GM10248 (cell line): ENCODE results near the gene CFHR3.
"Not testable (repeated sequence)": the region's sequence is repeated elsewhere in the genome, so short reads cannot be mapped to it uniquely, and the experiment has no call there.

ENCODE experiments used
- CTCF ChIA-PET: fragments of 300-600 bp; sonication (Branson Sonifier 250); formaldehyde crosslinking; extraction: SDS; loops from one replicate; lab custom pipeline; 2021; ENCODE audit warnings: antibody characterized with exemption; lab: Yijun Ruan, JAX
- POLR2A ChIA-PET: fragments of 350-650 bp; sonication (Branson Sonifier 250); formaldehyde crosslinking; extraction: SDS; loops from one replicate; lab custom pipeline; 2020; ENCODE audit warnings: antibody characterized with exemption; lab: Yijun Ruan, JAX
- DNase-seq: peaks from one replicate; pipeline ENCODE4 v3.0.0; 2012; ENCODE audit errors: extremely low spot score
- TF ChIP-seq, protein P1 (sequence below): IDR thresholded peaks from 2 replicates; pipeline ENCODE4 v1.5.1; 2012; ENCODE audit warnings: mild to moderate bottlenecking, low read depth; ENCODE audit errors: extremely low read depth, missing control alignments, control extremely low read depth

CFHR3 gene

DNA sequence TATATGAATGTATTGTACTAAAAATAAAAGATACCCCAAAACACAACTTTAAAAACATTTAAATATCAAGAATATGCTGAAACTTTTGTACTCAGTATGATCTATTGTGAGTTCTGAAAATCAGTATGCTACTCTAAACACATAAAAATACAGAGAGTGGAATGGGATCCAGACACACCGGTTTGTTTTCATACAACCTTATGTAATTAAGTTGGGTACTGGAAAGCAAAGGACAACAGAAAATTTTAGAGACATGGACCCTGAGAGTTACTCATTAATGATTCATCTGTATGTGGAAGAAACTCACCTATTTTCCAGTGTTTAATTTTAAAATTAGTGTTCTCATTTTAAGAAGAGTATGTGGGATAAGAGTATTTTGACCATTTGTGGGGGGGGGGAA lies 927 bp upstream of the CFHR3 start:
- ChIA-PET POLR2A (no interaction called here), CTCF (no interaction called here)
- TF ChIP-seq, protein P1, sequence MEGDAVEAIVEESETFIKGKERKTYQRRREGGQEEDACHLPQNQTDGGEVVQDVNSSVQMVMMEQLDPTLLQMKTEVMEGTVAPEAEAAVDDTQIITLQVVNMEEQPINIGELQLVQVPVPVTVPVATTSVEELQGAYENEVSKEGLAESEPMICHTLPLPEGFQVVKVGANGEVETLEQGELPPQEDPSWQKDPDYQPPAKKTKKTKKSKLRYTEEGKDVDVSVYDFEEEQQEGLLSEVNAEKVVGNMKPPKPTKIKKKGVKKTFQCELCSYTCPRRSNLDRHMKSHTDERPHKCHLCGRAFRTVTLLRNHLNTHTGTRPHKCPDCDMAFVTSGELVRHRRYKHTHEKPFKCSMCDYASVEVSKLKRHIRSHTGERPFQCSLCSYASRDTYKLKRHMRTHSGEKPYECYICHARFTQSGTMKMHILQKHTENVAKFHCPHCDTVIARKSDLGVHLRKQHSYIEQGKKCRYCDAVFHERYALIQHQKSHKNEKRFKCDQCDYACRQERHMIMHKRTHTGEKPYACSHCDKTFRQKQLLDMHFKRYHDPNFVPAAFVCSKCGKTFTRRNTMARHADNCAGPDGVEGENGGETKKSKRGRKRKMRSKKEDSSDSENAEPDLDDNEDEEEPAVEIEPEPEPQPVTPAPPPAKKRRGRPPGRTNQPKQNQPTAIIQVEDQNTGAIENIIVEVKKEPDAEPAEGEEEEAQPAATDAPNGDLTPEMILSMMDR = no peak
- DNase-seq = no peak

DNA sequence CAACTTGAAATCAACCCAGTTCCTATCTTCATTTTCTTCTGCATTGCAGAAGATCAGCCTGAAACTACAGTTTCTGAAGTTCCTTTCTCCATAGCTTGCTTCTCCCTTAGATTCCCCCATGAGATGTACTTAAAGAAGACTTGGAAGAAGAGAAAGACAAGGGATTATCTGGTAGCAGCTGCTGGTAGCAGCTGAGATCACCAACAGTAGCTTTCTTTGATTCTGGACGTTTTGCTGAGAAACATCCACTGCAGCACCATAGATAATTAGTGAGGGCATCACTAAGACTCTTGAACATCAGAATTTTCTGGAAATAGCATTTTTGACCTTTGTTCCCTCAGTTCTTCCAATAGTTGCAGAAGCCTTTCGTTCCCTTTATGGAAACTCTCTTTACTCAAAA lies 465 bp upstream of the CFHR3 start:
- DNase-seq = no peak
- POLR2A ChIA-PET = no interaction called here
- TF ChIP-seq, protein P1 = no peak
- CTCF ChIA-PET = no interaction called here

DNA sequence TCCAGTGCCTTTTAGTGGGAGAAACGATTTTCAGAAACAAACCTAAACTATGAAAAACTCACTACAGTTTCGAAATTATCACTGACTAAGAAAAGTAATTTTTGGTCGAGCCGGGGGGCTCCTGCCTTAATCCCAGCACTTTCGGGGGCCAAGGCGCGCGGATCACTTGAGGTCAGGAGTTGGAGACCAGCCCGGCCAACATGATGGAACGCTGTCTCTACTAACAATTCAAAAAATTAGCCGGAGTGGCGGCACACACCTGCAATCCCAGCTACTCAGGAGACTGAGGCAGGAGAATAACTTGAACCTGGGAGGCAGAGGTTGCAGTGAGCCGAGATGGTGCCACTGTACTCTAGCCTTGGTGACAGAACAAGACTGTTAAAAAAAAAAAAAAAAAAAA lies 3.0 kb downstream of the CFHR3 start:
- ChIA-PET CTCF (no interaction called here), POLR2A (no interaction called here)
- DNase-seq = no peak
- TF ChIP-seq, protein P1 = no peak

DNA sequence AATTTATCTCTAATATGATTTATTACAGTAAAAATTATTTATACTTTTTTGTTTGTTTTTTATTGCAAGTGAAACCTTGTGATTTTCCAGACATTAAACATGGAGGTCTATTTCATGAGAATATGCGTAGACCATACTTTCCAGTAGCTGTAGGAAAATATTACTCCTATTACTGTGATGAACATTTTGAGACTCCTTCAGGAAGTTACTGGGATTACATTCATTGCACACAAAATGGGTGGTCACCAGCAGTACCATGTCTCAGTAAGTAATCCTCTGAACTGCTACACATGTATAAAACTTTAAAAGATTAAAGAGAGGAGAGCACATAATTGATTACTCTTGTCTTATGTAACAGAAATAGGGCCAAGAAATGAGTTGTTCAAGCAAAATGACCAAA lies 4.5 kb downstream of the CFHR3 start:
- no peak for DNase-seq
- TF ChIP-seq, protein P1 = no peak
- POLR2A ChIA-PET = no interaction called here
- CTCF ChIA-PET = no interaction called here

DNA sequence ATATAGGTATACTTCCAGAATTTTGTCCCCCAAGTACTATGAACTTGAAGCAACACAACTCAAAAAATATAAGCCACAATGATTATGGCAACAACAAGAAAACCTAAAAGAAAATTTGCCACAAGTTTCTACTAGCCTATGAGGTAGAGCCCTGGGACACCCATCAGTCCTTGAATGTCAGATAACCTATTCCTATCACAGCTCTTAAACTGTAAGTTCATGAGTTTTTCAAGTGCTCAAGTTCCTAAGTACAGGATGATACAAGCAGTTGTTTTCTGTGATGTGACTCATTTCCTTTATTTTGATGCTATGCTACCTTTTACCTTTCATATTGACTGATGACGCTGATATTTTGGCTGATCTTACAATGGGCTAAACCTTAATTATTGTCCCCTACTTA lies 16.6 kb downstream of the CFHR3 start:
- POLR2A ChIA-PET, DNase-seq, CTCF ChIA-PET: not testable (repeated sequence)

DNA sequence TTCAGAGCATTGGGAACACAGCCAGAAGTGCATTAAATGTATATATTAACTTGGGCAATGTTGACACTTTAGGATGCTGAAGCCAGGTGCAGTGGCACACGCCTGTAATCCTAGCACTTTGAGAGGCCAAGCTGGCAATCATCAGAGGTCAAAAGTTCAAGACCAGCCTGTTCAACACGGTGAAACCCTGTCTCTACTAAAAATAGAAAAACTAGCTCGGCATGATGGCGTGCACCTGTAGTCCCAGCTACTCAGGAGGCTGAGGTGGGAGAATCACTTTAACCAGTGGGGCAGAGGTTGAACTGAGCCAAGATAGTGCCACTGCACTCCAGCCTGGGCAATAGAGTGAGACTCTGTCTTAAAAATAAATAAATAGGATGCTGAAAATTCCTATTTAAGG lies 19.5 kb downstream of the CFHR3 start:
- CTCF ChIA-PET, POLR2A ChIA-PET, DNase-seq: not testable (repeated sequence)

DNA sequence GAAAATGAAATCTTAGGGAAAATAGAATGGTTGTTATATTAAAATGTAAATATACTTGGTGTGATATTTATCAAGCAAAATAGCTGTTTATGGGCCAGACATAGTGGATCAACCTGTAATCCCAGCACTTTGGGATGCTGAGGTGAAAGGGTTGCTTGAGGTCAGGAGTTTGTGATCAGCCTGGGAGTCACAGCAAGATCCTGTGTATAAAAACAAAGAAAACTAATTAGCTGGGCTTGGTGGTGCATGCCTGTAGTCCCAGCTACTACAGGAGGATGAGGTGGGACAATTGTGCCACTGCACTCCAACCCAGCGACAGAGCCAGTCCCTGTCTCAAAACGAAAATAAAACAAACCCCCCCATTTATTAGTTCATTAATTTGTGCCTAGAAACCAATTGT lies 23.3 kb downstream of the CFHR3 start:
- DNase-seq = no peak
- TF ChIP-seq, protein P1 = no peak
- CTCF ChIA-PET = no interaction called here
- POLR2A ChIA-PET = no interaction called here

DNA sequence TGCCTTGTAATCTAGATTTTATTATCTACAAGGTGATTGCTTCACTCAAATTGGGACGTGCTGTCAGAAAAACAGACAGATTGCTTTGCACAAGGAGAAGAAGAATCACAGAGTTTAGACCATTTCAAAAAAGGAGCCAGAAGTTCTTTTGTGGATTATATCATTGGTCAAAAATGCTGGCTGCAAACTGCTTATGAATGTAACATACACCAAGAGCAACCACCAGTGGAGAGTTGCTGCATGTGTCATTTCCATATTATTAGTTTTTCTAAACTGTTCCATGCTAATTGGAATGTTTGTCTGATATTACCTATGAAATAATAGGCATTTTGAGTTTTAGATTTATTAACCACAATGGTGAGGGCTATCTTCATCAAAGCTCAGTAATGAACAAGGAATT lies 27.3 kb downstream of the CFHR3 start:
- DNase-seq, CTCF ChIA-PET, POLR2A ChIA-PET: not testable (repeated sequence)
